ENCODE measurements around the gene RTBDN.
A peak's percentile ranks its signal among the peaks of the same experiment; 100 is the strongest.

The RTBDN gene

GRCh38 chr19:12785431-12786031, 48.8 kb downstream of the RTBDN start:
- DNase-seq, result peak; percentile 62
- in situ Hi-C loops (cut with MboI; ENCODE audit: low pct_unique_long_range_greater_than_20kb, low sequenced_read_pairs), result no loop called here

- no peak for DNase-seq
- in situ Hi-C loops (cut with MboI; ENCODE audit: low pct_unique_long_range_greater_than_20kb, low sequenced_read_pairs), result no loop called here
These were observed 49.4 kb downstream of the RTBDN start for GRCh38 chr19:12784871-12785430.

GRCh38 chr19:12784394-12784870, 49.9 kb downstream of the RTBDN start:
- in situ Hi-C loops (cut with MboI; ENCODE audit: low pct_unique_long_range_greater_than_20kb, low sequenced_read_pairs), result no loop called here
- DNase-seq, result no peak

GRCh38 chr19:12783849-12784393, 50.5 kb downstream of the RTBDN start:
- DNase-seq, result no peak
- in situ Hi-C loops (cut with MboI; ENCODE audit: low pct_unique_long_range_greater_than_20kb, low sequenced_read_pairs), result no loop called here

- in situ Hi-C loops (cut with MboI; ENCODE audit: low pct_unique_long_range_greater_than_20kb, low sequenced_read_pairs), result no loop called here
- DNase-seq, result no peak
These were observed 51.0 kb downstream of the RTBDN start for GRCh38 chr19:12783291-12783848.

GRCh38 chr19:12782424-12783290, 51.7 kb downstream of the RTBDN start:
- peak; percentile 77 for DNase-seq
- in situ Hi-C loops (cut with MboI; ENCODE audit: low pct_unique_long_range_greater_than_20kb, low sequenced_read_pairs), result no loop called here

- no peak for DNase-seq
- in situ Hi-C loops (cut with MboI; ENCODE audit: low pct_unique_long_range_greater_than_20kb, low sequenced_read_pairs), result no loop called here
These were observed 52.3 kb downstream of the RTBDN start for GRCh38 chr19:12782174-12782423.

DNA sequence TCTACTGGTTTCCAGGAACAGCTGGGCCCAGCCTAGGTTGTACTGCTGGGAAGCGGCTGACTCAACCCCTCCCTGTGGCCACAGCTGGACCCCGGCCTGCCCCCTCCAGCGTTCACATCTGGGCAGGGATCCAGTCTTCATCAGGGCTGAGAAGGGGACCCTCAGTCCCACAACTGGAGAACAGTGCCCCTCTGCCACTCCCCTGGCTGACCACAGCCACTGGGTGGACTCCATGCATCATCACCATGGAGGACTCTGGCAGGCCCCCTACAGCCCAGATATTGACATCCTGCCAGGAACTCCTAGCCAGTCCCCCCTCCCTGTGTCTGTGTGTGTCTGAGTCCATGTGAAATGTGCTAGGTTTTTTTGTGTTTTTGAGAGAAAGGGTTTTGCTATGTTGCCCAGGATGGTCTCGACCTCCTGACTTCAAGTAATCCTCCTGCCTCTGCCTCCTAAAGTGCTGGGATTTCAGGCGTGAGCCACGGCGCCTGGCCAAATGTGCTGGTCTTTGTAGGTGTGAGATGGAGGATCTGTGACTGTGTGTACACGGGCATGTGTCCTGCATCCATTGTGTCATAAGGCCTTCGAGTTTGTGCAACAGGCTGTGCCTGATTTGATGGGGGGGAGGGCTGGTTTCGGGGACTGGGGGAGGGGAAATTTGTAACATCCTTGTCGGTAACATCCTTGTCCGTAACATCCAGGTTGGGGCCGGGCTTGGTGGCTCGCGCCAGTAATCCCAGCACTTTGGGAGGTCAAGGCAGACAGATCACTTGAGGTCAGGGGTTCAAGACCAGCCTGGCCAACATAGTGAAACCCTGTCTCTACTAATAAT, 55.0 kb downstream of the RTBDN start:
- in situ Hi-C loops (cut with MboI; ENCODE audit: low pct_unique_long_range_greater_than_20kb, low sequenced_read_pairs), result no loop called here
- peak; percentile 29 for DNase-seq

DNA sequence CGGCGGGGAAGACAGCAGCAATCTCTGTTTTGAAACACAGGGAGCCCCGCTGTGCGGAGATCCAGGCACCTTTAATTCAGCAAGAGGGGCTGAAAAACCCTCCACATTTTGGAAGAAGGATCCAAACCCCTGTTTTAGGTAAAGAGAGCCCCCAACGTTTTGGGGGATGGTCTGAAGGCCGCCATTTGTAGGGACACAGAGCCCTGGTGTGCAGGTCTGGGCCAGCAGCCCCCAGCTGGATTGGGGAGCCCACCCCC, 55.5 kb downstream of the RTBDN start:
- DNase-seq, result no peak
- in situ Hi-C loops (cut with MboI; ENCODE audit: low pct_unique_long_range_greater_than_20kb, low sequenced_read_pairs), result no loop called here

- DNase-seq, result peak; percentile 54
- in situ Hi-C loops (cut with MboI; ENCODE audit: low pct_unique_long_range_greater_than_20kb, low sequenced_read_pairs), result no loop called here
These were observed 56.1 kb downstream of the RTBDN start for GRCh38 chr19:12778017-12778904.

DNA sequence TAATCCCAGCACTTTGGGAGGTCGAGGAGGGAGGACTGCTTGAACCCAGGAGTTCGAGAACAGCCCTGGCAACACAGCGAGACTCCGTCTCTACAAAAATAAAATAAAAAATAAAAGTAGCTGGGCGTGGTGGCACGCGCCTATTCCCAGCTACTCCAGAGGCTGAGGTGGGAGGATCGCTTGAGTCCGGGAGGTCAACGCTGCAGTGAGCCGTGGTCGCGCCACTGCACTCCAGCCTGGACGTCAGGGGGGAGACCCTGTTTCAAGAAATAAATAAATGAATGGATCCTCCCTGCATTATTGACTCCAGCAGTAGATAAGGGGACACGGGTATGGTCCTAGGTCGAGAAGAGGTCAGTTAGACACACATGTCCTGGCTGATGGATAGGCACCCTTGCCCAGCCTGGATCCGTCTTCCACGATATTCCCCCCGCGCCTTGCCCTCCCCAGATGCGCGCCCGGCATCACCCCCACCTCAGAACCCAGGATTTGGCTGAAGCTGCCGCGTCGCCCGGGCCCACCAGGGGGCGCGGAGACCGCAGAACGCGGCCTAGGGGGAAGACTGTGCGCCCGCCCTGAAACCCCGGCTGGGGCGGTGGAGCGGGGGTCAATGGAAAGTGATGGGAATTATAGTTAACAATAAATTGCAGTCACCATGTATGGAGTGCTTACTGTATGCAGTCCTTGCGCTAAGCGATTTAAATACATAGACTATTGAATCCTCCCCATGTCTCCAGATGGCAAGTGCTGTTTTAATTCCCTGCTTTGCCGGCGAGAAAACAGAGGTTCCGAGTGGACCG, 57.0 kb downstream of the RTBDN start:
- DNase-seq, result peak; percentile 83
- in situ Hi-C loops (cut with MboI; ENCODE audit: low pct_unique_long_range_greater_than_20kb, low sequenced_read_pairs), result no loop called here

All from KBM-7 (cell line).